Body of pancreas (tissue), 4 donors: ENCODE measurements around the gene ZNF687.

ENCODE experiments used
- CTCF ChIP-seq, 7 experiments: fragments of 450-650 bp in 4 of 7; fragments of 200-600 bp in 3 of 7; sonication (generic) in 3 of 7; IDR thresholded peaks; one replicate each; pipeline ENCODE4 v1.5.1; 2016 to 2019; ENCODE audit warnings: antibody characterized with exemption in 7 of 7
- POLR2A ChIP-seq, 3 donors: fragments of 450-650 bp; IDR thresholded peaks; one replicate each; pipeline ENCODE4 v1.6.1; 2016; ENCODE audit warnings: antibody characterized with exemption in 3 of 3, mild to moderate bottlenecking in 2 of 3

- no peak for TF ChIP-seq CTCF (IDR thresholded peaks at IDR 0.05)
- peak in 2 of 3 donors; percentile 53 to 68 for TF ChIP-seq POLR2A (IDR thresholded peaks at IDR 0.05)
Observed at GRCh38 chr1:151284013-151284577, 2.0 kb downstream of the ZNF687 start.
